ENCODE measurements around the gene FUCA1.
"Not testable (repeated sequence)": the region's sequence is repeated elsewhere in the genome, so short reads cannot be mapped to it uniquely, and the experiment has no call there.

FUCA1 gene

GRCh38 chr1:23895993-23896392 lies 27.9 kb upstream of the FUCA1 start:
- no peak for DNase-seq (ENCODE audit: low read depth in 2 of 2)

- no peak for DNase-seq (ENCODE audit: low read depth in 2 of 2)
These were observed 27.0 kb upstream of the FUCA1 start for GRCh38 chr1:23895082-23895481.

GRCh38 chr1:23889074-23889473 lies 21.0 kb upstream of the FUCA1 start:
- DNase-seq (ENCODE audit: low read depth in 2 of 2) = no peak

GRCh38 chr1:23885222-23885621 lies 17.1 kb upstream of the FUCA1 start:
- DNase-seq (ENCODE audit: low read depth in 2 of 2) = no peak

- no peak for DNase-seq (ENCODE audit: low read depth in 2 of 2)
These were observed 14.7 kb upstream of the FUCA1 start for GRCh38 chr1:23882746-23883145.

DNA sequence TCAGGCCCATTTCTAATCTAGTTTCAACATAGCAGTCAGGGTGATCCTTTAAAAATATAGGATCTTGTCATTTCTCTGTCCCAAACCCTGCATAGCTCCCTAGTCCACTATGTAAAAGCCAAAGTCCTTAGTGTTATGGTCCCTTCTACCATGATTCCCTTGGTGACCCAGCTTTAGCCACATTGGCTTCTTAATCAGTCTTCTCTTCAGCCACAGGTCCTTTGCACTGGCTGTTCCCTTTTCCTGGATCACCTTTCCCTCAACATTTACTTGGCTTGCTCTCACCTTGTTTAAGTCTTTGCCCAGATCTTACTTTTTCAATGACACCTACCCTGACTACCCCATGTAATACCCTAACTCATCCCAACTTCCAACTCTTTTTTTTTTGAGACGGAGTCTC lies 11.7 kb upstream of the FUCA1 start:
- DNase-seq (ENCODE audit: low read depth in 2 of 2) = no peak

DNA sequence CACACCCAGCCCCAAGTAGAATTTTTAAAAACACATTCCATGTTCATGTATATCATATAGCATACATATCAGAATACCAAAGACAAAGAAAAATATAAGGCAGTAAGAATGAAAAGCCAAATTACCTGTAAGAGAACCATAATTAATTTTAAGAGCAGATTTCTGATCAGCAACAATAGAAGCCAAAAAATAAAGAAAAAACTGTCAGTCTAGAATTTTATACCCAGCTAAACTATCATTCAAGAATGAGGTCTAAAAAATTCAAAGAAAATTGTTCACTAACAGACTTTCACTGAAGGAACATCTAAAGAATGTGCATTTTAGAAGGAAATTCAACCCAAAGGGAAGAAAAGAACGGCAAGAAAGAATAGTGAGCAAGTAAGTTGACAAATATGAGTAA lies 10.6 kb upstream of the FUCA1 start:
- DNase-seq (ENCODE audit: low read depth in 2 of 2) = no peak

DNA sequence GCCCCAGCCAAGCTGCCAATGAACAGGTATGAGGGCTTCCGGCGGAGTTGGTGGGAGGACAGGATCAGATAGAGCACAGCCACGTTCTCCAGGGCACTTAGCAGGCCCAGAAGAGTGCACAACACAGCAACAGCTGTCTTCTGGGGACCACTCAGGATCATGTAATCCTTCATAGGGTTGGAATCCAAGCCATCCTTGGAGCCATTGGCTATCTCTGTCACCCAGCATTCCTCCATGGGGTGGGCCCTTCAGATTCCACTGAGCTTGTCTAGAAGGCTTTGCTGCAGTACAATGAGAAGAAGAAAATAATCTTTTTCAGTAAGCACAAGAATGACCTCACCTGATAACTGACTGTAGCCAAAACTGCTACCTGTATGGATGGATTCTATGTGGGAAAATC lies 7.3 kb upstream of the FUCA1 start:
- DNase-seq (ENCODE audit: low read depth in 2 of 2) = no peak

DNA sequence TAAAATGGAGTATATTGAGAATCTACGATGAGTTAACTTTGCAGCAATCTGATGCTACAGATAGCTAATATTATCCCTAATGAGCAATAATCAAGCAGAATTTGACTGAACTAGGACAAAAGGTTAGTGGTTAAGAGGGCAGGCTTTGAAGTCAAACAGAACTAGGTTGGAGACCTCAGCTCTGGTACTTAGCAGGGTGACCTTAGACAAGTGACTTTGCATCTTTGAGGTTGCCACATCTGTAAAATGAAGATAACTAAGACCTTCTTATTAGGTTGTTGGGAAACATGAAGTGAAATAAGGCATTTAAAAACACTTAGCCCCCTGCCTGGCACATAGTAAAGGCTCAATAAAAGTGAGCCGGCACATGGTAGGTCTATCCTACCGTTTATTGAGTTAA lies 4.3 kb upstream of the FUCA1 start:
- DNase-seq (ENCODE audit: low read depth in 2 of 2) = no peak

DNA sequence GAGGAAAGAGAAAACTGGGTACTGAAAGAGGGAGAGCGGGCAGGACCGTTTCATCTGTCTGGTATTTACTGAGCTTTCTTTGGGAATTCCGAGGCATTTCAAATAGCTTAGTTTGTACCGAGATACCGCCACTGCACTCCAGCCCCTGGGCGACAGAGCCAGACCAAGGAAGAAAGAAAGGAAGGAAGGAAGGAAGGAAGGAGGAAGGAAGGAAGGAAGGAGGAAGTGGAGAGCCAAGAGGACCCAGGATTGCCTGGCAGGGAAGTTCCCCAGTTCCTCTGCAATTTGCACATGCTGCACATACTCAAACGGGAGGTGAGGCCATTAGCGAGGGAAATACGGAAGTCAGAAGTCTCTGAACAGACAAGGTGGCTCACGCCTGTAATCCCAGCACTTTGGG lies 961 bp upstream of the FUCA1 start:
- no peak for DNase-seq (ENCODE audit: low read depth in 2 of 2)

DNA sequence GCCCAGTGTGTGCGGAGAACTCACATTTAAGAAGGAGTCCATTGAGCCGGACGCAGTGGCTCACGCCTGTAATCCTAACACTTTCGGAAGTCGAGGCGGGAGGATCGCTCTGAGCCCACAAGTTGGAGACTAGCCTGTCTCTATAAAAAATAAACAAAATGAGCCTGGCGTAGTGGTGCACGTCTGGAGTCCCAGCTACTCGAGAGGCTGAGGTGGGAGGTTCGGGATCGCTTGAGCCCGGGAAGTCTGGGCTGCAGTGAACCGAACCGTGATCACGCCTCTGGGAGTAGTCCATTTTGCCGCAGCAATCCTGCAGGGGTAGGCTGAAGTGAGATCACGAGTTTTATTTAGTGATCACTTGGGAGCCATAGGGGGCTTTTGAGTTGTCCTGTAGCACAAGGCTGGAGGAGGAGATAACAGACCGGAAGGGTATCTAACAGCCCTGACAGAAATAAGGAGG lies 497 bp upstream of the FUCA1 start:
- peak in 1 of 2 donors; percentile 1 for DNase-seq (ENCODE audit: low read depth in 2 of 2)

DNA sequence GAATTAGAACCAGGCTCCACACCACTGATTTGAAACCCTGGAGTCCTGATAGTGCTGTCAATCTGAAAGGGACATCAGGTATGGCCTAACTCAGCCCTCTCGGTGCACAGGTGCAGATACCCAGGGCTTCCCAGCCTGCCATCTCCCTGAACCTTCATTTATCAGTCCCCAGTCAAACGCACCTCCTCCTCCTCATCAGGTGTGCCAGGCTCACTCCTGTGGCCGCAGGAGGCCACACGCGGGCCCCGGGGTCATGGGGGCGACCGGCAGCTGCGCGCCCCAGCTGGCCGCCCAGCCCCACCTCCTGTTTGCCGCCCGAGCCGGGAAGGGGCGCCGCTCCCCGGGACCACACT lies 572 bp downstream of the FUCA1 start:
- no peak for DNase-seq (ENCODE audit: low read depth in 2 of 2)

GRCh38 chr1:23865543-23865930 lies 2.6 kb downstream of the FUCA1 start:
- DNase-seq (ENCODE audit: low read depth in 2 of 2) = no peak

DNA sequence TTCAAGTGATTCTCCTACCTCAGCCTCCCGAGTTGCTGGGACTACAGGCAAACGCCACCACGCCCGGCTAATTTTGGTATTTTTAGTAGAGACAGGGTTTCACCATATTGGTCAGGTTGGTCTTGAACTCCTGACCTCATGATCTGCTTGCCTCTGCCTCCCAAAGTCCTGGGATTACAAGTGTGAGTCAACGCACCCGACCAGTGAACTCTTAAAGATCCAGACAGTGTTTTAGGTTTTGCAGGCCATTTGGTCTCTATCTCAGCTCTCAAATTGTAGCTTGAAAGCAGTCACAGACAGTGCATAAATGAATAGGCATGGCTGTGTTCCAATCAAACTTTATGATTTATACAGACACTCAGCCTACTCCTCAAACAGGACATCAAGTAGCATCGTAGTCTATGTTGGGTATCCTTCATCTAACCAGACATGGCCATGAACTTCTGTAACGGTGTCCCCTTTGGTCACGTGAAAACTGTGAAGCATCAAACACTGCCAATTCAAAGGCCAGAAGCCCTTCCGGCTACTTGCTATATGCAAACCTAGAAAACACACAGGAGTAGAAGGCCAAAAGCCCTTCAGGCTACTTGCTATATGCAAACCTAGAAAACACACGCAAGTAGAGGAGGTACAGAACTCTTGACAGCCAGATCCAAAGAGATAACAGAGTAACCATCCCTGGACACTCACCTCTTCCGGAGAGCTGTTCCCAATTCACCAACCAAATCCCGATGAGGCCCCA lies 3.1 kb downstream of the FUCA1 start:
- no peak for DNase-seq (ENCODE audit: low read depth in 2 of 2)

GRCh38 chr1:23862640-23863039 lies 5.5 kb downstream of the FUCA1 start:
- no peak for DNase-seq (ENCODE audit: low read depth in 2 of 2)

- no peak for DNase-seq (ENCODE audit: low read depth in 2 of 2)
These were observed 13.5 kb downstream of the FUCA1 start for GRCh38 chr1:23854568-23854967.

DNA sequence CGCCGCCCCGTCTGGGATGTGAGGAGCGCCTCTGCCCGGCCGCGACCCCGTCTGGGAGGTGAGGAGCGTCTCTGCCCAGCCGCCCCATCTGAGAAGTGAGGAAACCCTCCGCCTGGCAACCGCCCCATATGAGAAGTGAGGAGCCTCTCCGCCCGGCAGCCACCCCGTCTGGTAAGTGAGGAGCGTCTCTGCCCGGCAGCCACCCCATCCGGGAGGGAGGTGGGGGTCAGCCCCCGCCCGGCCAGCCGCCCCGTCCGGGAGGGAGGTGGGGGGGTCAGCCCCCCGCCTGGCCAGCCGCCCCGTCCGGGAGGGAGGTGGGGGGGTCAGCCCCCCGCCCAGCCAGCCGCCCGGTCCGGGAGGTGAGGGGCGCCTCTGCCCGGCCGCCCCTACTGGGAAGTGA lies 15.0 kb downstream of the FUCA1 start:
- not testable (repeated sequence) for DNase-seq (ENCODE audit: low read depth in 2 of 2)

GRCh38 chr1:23851406-23851805 lies 16.7 kb downstream of the FUCA1 start:
- DNase-seq (ENCODE audit: low read depth in 2 of 2) = not testable (repeated sequence)

DNA sequence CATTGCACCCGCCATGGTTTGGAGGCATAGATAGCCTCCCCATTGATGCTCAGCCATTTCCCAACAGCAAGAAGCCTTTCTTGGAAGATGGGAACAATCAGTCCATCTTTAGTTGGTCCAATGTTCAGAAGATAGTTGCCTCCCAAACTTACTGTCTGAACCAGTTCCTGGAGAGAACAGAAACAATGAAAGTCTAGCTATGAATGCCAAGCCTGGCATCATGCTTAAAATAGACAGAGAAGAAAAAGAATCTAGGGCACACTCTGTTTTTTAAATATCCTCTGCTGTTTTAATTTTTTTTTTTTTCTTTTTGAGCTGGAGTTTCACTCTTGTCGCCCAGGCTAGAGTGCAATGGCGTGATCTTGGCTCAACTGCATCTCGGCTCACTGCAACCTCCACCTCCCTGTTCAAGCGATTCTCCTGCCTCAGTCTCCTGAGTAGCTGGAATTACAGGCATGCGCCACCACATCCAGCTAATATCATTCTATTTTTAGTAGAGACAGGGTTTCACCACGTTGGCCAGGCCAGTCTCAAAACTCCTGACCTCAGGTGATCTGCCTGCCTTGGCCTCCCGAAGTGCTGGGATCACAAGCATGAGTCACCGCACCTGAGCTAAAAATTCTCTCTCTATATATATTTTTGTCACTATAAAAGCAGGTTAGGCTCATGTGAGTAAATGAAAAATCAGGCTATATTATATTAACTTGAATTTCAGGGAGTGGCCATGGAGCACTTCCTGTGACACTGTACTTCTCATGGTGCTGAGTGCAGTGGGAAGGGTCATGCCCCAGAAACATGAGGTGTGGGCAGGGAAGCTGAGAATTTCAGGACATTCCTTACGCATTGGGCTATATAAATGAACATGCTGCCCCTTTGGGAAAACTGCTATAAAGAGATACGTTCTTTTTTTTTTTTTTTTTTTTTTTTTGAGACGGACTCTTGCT lies 19.1 kb downstream of the FUCA1 start:
- DNase-seq (ENCODE audit: low read depth in 2 of 2) = no peak

DNA sequence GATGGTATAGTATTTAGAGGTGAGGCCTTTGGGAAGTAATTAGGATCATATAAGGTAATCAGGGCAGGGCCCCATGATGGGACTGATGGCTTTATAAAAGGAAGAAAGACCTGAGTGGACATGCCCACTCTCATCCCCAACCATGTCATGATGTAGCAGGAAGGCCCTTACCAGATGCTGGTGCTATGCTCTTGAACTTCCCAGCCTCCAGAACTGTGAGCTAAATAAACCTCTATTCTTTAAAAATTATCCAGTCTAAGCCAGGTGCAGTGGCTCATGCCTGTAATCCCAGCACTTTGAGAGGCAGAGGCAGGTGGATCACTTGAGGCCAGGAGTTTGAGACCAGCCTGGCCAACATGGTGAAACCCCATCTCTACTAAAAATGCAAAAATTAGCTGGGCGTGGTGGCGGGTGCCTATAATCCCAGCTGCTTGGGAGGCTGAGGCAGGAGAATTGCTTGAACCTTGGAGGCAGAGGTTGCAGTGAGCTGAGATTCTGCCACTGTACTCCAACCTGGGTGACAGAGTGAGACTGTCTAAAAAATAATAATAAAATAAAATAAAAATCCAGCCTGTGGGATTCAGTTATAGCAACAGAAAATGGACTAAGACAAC lies 20.5 kb downstream of the FUCA1 start:
- not testable (repeated sequence) for DNase-seq (ENCODE audit: low read depth in 2 of 2)

- no peak for DNase-seq (ENCODE audit: low read depth in 2 of 2)
These were observed 22.9 kb downstream of the FUCA1 start for GRCh38 chr1:23845163-23845562.

- no peak for DNase-seq (ENCODE audit: low read depth in 2 of 2)
These were observed 24.4 kb downstream of the FUCA1 start for GRCh38 chr1:23843644-23844043.

All from stimulated activated CD8-positive, alpha-beta memory T cell treated with anti-CD3 and anti-CD28 coated beads, Interleukin-7, amount 100 ng/mL, for 4 hours (primary cell).